Osteoblast (primary cell): Measurements from ENCODE around the gene ADCY3. TPM values are rescaled to one million over a fixed set of nuclear protein-coding genes. Genes with fewer than 3 reads are reported as not detected.

Source experiments
- DNase-seq: peaks from one replicate; pipeline ENCODE4 v3.0.0; 2011; ENCODE audit warnings: low spot score, mixed read lengths; ENCODE audit not compliant: insufficient read length; ENCODE audit errors: missing footprints
- H2AFZ ChIP-seq: 2 replicates; pipeline ENCODE4 v1.6.0; 2011; ENCODE audit warnings: mild to moderate bottlenecking, low read length
- H3K27ac ChIP-seq: 2 replicates; pipeline ENCODE4 v1.5.1; 2011; ENCODE audit warnings: mild to moderate bottlenecking, low read depth, low read length, moderate library complexity
- H3K27me3 ChIP-seq: 2 replicates; pipeline ENCODE4 v1.6.0; 2012; ENCODE audit warnings: mild to moderate bottlenecking, control low read depth, inconsistent platforms, low read length, moderate library complexity; ENCODE audit not compliant: insufficient read depth
- H3K36me3 ChIP-seq: 2 replicates; pipeline ENCODE4 v1.5.1; 2011; ENCODE audit warnings: mild to moderate bottlenecking, low read length, control low read depth, moderate library complexity; ENCODE audit not compliant: insufficient read depth
- H3K4me1 ChIP-seq: 2 replicates; pipeline ENCODE4 v1.5.1; 2011; ENCODE audit warnings: mild to moderate bottlenecking, low read length, control low read depth, moderate library complexity; ENCODE audit not compliant: insufficient read depth
- H3K4me2 ChIP-seq: 2 replicates; pipeline ENCODE4 v1.6.0; 2011; ENCODE audit warnings: mild to moderate bottlenecking, low read length; ENCODE audit not compliant: insufficient read depth
- H3K4me3 ChIP-seq: fragments of 200-600 bp; sonication (generic); 3 replicates; pipeline ENCODE4 v1.5.1; 2012; ENCODE audit warnings: mild to moderate bottlenecking, low read length, inconsistent platforms; ENCODE audit not compliant: insufficient read depth
- H3K79me2 ChIP-seq: 2 replicates; pipeline ENCODE4 v1.6.0; 2012; ENCODE audit warnings: mild to moderate bottlenecking, low read length, control low read depth, inconsistent platforms; ENCODE audit not compliant: insufficient read depth
- H3K9me3 ChIP-seq: 2 replicates; pipeline ENCODE4 v1.5.1; 2011; ENCODE audit warnings: low read depth, low read length, control low read depth
- H4K20me1 ChIP-seq: 2 replicates; pipeline ENCODE4 v1.6.0; 2012; ENCODE audit warnings: mild to moderate bottlenecking, low read length, control low read depth; ENCODE audit not compliant: insufficient read depth
- CTCF ChIP-seq: IDR thresholded peaks from 2 replicates; pipeline ENCODE4 v1.5.1; 2011; ENCODE audit warnings: mild to moderate bottlenecking, low read depth, low read length, moderate library complexity; ENCODE audit errors: extremely low read depth
- total RNA-seq: library from RNA; depleted of rRNA; stranded (reverse); fragments of >200 nt; gene quantifications from 2 replicates; pipeline ENCODE4 v1.2.3, GENCODE V29; 2012

The ADCY3 gene
- total RNA-seq, 1 donor = 47.4 TPM

GRCh38 chr2:24955232-24955631 is 35.2 kb upstream of the ADCY3 start:
- no peak for DNase-seq
- H3K4me3 ChIP-seq = no peak overlapping the region
- H3K4me1 ChIP-seq = no peaks in the 10 kb centered on the region
- no peaks in the 10 kb centered on the region for H3K27me3 ChIP-seq
- H3K27ac ChIP-seq = no peak overlapping the region
- H3K9me3 ChIP-seq = no peaks in the 10 kb centered on the region
- H2AFZ ChIP-seq = no peak overlapping the region
- no peaks in the 10 kb centered on the region for H4K20me1 ChIP-seq
- no peaks in the 10 kb centered on the region for H3K79me2 ChIP-seq
- no peak for TF ChIP-seq CTCF
- no peak overlapping the region for H3K4me2 ChIP-seq
- H3K36me3 ChIP-seq = peaks cover 38% of the 10 kb centered on the region

- no peak for DNase-seq
- no peaks in the 10 kb centered on the region for H3K79me2 ChIP-seq
- H3K4me3 ChIP-seq = no peak overlapping the region
- no peak for TF ChIP-seq CTCF
- H4K20me1 ChIP-seq = no peaks in the 10 kb centered on the region
- no peaks in the 10 kb centered on the region for H3K9me3 ChIP-seq
- H3K4me2 ChIP-seq = no peak overlapping the region
- H3K4me1 ChIP-seq = no peaks in the 10 kb centered on the region
- no peaks in the 10 kb centered on the region for H3K27me3 ChIP-seq
- H2AFZ ChIP-seq = no peak overlapping the region
- peaks cover 23% of the 10 kb centered on the region for H3K36me3 ChIP-seq
- H3K27ac ChIP-seq = no peak overlapping the region
Measured at GRCh38 chr2:24950102-24950501, 30.1 kb upstream of the ADCY3 start.

DNA sequence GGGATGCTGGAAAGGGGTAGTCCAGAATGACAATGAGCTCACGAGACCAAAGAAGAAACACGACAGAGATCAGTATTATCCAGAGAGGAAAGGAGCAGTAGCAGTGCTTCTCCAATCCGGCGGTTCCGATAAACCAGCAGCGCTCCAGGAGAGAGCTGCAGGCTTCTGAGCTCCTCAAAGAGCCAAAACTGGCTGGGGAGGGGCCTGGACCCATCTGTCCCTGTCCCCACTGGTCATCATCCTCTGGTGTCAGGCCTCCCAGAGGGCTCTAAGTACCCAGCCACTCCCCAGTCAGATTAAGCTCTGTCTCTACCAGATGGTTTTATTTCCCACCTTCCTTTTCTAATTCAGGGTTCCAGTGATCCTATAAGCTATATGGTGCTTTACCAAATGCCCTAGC is 28.5 kb upstream of the ADCY3 start:
- H3K4me3 ChIP-seq = no peak overlapping the region
- H2AFZ ChIP-seq = no peak overlapping the region
- no peaks in the 10 kb centered on the region for H4K20me1 ChIP-seq
- no peak overlapping the region for H3K27ac ChIP-seq
- no peaks in the 10 kb centered on the region for H3K4me1 ChIP-seq
- no peaks in the 10 kb centered on the region for H3K9me3 ChIP-seq
- no peaks in the 10 kb centered on the region for H3K79me2 ChIP-seq
- TF ChIP-seq CTCF = no peak
- H3K4me2 ChIP-seq = no peak overlapping the region
- H3K27me3 ChIP-seq = no peaks in the 10 kb centered on the region
- DNase-seq = no peak
- peaks cover 14% of the 10 kb centered on the region for H3K36me3 ChIP-seq

DNA sequence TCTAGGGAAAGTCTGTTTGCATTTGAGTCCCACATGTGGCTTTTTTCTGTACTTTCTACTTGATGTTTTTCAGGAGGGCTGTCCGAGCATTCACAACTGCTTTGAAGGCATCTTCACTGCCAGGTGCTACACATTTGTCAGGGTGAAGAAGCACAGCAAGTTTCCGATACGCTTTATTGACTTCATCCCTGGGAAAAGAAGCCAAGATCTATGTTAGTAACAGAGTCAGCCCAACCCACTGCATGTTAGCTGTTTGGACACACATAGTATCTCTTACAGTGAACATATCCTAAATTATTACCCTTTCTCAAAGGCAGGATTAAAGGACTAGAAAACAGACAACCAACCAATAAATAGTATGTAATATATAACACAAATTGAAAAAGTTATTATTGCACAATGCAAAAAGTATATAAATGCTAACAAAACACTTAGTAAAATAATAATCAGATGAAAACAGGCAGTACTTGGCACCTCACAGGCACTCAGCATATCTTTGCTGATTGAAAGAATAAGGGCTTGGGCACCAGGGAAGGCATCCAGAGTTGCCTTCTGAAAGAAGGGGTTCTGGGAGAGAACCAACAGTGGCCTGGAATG is 27.6 kb upstream of the ADCY3 start:
- no peak for DNase-seq
- H3K79me2 ChIP-seq = no peaks in the 10 kb centered on the region

More for the DNA sequence above, 27.6 kb upstream of the ADCY3 start:
- peaks cover 14% of the 10 kb centered on the region for H3K36me3 ChIP-seq
- no peak overlapping the region for H3K4me3 ChIP-seq
- no peak overlapping the region for H3K4me2 ChIP-seq
- H2AFZ ChIP-seq = no peak overlapping the region
- no peaks in the 10 kb centered on the region for H3K27me3 ChIP-seq
- H4K20me1 ChIP-seq = no peaks in the 10 kb centered on the region
- H3K9me3 ChIP-seq = no peaks in the 10 kb centered on the region
- no peak for TF ChIP-seq CTCF
- H3K27ac ChIP-seq = no peak overlapping the region
- no peaks in the 10 kb centered on the region for H3K4me1 ChIP-seq
